ENCODE data around the gene MAP4K2.

Gene MAP4K2

DNA sequence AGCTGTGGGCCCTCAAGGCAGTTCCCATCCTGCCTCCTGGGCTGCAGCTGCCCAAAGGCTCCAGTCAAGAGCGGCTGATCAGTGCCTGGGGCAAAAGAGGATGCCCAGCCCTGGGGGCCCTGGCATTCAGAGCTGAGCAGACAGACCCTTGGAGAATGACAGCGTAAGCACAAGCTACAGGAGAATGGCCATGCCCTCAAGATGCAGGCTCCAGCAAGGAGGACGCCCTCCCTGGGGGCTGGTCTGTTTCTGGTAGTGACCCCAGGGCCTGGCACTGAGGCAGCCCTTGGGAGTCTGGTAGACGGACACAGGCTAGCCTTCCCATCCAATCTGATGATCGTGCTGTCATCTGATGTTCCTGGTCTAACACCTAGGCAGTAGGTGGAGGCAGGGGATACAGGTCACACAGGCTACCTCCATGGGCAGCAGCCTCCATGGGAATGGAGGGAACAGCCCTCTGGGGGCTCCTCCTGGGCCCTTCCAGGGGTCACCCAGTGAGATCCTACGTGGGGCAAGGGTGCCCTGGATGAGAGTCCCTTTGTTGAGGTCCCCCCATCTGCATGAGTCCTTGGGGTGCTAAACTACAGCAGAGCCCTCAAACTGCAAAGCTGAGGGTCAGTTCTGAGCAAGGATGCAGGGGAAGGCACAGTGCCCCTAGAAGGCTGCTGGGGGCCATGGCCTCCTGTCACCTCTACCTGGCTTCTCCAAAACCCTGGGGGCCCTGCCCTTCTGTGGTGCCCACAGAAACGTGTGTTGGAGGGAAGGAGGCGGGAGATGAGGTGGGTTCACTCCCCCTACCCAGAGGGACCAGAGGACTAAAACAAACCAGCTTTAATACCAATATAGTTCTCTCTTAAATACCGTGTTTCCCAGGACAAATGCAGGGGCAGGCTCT, 14.4 kb downstream of the MAP4K2 start:
- H3K4me3 ChIP-seq (ENCODE audit: low read length): no peak overlapping the region
- TF ChIP-seq, protein P1, sequence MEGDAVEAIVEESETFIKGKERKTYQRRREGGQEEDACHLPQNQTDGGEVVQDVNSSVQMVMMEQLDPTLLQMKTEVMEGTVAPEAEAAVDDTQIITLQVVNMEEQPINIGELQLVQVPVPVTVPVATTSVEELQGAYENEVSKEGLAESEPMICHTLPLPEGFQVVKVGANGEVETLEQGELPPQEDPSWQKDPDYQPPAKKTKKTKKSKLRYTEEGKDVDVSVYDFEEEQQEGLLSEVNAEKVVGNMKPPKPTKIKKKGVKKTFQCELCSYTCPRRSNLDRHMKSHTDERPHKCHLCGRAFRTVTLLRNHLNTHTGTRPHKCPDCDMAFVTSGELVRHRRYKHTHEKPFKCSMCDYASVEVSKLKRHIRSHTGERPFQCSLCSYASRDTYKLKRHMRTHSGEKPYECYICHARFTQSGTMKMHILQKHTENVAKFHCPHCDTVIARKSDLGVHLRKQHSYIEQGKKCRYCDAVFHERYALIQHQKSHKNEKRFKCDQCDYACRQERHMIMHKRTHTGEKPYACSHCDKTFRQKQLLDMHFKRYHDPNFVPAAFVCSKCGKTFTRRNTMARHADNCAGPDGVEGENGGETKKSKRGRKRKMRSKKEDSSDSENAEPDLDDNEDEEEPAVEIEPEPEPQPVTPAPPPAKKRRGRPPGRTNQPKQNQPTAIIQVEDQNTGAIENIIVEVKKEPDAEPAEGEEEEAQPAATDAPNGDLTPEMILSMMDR (conservative IDR thresholded peaks at IDR 0.05; ENCODE audit: low read depth, low read length): no peak
- DNase-seq (ENCODE audit: low read depth): no peak

DNA sequence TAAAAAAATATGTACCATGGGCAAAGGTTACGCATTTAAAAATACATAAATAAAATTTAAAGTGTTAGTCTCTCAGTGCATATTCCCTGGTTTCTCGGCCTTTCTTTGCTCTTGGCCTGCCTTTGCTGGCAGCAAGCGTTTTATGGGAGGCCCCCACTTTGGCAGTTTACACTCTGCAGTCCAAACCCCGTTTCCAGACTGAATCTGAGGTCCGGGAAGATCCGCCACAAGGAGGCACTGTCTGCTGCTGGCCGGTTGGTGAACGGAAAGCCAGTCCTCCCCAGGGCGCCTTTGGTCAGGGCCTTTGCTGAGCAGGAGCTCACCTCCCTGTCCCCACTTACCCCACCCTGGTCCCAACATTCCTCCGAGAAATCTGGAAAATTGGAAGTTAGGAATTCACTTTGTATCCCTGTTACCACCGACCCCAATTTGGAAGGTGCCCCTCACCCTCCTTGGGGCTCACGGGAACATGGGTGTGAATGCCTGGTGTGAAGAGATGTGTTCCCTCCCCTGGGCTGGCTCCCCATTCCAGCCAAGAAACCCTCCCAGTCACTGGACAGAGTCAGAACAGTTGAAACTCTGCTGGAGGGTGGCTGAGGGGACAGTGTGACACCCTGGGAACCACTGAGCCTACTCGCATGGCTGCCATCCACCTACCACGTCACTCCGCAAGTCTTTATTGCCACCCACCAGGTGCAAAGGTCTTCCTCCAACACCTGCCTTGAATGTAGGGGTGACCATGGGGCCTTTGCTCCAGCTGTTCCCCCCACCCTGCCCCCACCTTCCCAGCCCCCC, 15.3 kb downstream of the MAP4K2 start:
- DNase-seq (ENCODE audit: low read depth): no peak
- H3K4me3 ChIP-seq (ENCODE audit: low read length): no peak overlapping the region
- TF ChIP-seq, protein P1 (conservative IDR thresholded peaks at IDR 0.05; ENCODE audit: low read depth, low read length): peak; percentile 91

DNA sequence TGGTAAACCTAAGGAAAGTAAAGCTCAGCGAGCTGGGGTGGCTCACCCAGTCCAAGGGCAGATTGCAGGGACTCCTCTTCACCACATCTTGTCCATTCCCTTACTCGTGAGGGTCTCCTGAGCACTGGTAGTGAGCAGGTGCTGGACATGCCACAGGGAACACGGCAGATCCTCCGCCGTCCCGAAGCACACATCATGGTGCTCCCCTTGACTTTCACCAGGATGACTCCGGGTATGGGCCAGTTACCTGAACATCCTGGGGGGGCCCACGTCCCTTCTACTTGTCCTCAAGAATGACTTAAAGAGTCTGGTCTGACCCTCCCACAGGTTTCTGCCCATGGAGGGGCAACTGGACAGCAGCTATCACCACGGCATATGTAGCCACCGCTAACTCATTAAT, 16.7 kb downstream of the MAP4K2 start:
- TF ChIP-seq, protein P1 (conservative IDR thresholded peaks at IDR 0.05; ENCODE audit: low read depth, low read length): no peak
- H3K4me3 ChIP-seq (ENCODE audit: low read length): no peak overlapping the region
- no peak for DNase-seq (ENCODE audit: low read depth)

DNA sequence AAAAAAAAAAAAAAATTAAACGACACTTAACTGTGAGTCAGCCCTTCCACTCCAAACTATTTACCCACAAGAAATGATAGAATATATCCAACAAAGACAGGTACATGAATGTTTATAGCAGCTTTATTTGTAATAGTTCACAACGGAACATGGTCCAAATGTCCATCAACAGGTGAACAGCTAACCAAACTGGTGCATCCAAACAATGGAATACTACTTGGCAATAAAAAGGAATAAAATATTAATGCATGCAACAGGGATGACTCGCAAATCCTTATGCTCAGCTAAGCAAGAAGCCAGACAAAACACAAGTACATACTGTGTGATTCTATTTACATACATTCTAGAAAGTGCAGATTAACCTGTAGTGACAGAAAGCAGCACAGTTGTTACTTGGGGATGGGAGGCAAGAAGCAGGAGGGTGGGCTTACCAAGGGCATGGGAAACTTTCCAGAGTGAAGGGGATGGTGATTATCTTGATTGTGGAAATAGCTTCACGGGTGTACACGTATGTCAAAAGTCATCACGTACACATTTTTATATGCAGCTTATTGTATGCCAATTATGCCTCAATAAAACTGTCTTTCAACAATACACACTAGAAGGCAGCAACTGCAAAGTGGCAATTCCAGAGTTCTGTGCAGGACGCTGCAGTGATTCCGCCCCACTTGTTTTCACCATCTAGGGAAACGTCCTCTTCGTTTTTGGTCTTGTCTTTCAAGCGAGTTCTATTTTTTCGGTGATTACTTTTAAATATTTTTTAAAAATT, 18.0 kb downstream of the MAP4K2 start:
- no peak for DNase-seq (ENCODE audit: low read depth)
- TF ChIP-seq, protein P1 (conservative IDR thresholded peaks at IDR 0.05; ENCODE audit: low read depth, low read length): no peak
- H3K4me3 ChIP-seq (ENCODE audit: low read length): no peak overlapping the region

DNA sequence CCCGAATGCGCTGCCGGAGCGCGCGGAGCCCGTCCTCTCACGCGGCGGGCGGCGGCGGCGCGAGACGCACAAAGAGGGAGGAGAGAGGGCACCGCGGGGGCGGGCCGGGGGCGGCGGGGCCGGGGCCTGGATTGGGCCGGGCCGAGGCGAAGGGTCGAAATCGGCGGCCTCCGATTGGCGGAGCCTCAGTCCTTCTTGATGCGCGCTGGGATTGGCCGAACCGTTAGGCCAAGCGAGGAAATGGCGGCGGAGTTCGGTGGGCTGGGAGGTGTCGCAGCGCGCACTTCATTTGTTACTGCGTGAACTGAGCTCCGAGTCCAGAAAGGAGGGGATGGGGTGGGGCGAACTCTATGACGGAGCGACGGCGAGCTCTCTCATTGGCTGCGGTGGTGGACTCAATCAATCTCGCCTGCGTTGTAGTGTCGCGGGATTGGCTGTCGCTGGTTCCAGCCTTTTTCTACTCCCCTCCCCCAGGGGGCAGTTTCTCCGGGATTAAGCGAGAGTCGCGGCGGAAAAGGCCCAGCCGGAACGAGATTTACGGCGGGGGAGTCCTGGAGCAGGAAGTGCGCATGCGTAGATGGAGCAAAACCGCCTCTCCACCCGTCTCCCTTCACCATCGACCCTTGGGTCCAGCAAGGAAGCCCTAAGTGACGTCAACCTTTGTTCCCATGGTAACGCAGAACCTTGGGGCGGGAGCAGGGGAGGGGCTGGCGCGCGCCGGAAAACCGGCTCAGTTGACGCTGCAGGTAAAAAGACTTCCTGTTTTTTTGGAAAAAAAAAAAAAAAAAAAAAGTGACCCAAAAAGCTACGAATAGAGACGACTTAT, 24.3 kb downstream of the MAP4K2 start, which contains the start of gene SF1:
TSS of gene SF1 (minus strand) at position 70 of the 826 bp plus-strand sequence. CDS start 150 bp downstream, outside the sequence.
- TF ChIP-seq, protein P1 (conservative IDR thresholded peaks at IDR 0.05; ENCODE audit: low read depth, low read length): no peak
- DNase-seq (ENCODE audit: low read depth): peak; percentile 99
- peak within 1 kb of the TSS; percentile 77 for H3K4me3 ChIP-seq (ENCODE audit: low read length)

DNA sequence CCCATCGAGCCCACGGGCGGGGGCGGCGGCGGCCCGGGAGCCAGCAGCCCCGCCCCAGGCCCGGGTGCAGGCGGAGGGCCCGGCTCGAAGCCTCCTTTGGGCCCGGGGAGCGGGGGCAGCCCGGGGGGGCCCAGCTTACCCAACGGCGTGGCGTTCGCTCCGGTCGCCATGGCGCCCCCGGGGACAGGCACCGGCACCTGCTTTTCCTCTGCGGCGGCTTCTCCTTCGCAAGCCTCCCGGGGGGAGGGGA, 24.9 kb downstream of the MAP4K2 start:
- no peak for DNase-seq (ENCODE audit: low read depth)

More for the DNA sequence above, 24.9 kb downstream of the MAP4K2 start:
- peak overlapping the region; percentile 67 for H3K4me3 ChIP-seq (ENCODE audit: low read length)
- TF ChIP-seq, protein P1 (conservative IDR thresholded peaks at IDR 0.05; ENCODE audit: low read depth, low read length): no peak

Data from retinal pigment epithelial cell (primary cell).